Activated gamma-delta T cell (primary cell): ENCODE measurements around the gene HMGXB3.

Source experiments
- DNase-seq: peaks from one replicate; lab custom pipeline; 2025; lab: John Stamatoyannopoulos, UW

The HMGXB3 gene

GRCh38 chr5:149982505-149982904 lies 18.0 kb upstream of the HMGXB3 start:
- no peak for DNase-seq

DNA sequence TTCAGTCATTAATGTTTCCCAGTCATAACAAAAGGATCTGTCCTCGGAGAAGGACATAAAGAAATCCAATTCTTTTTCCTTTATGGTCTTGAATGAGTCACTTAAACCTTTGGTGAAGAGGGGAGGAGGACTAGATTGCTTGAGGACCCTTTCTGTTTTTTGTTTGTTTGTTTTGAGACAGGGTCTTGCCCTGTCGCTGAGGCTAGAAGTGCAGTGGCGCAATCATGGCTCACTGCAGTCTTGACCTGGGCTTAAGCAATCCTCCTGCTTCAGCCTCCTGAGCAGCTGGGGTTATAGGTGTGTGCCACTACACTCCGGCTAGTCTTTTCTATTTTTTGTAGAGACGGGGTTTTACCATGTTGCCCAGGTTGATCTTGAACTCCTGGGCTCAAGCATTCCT lies 12.4 kb upstream of the HMGXB3 start:
- DNase-seq = no peak

DNA sequence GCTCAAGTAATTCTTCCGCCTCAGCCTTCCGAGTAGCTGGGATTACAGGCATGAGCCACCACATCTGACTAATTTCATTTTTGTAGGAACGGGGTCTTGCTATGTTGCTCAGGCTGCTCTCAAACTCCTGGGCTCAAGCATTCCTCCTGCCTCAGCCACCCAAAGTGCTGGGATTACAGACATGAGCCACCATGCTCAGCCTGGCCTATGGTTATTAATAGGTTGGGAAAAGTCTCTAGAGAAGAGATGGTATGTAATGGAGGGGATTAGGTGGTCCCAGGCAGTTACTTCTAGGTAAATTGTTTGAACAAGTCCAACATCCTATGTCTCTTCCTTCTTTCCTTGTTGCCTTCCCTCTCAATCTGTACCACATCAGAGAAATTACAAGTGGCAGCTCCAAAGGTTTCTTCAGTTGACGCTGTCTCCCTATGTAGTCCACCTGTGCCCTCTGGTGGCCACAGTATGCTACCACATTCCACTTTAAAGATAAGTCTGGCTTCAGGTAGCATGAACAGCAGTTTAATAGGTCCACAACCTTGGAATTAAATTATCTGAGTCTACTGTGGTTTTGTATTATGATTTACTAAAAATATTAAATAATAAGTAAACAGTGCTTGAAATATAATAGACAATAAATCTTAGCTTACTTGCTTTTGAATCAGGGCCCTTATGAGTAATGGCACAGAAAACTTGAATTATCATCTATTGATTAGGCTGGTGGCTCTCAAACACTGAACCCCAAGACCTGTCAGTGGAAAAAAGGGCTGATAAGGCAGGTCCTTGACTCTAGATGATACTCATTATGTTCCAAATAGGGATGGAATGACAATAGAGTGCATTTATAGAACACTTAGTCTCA lies 9.8 kb upstream of the HMGXB3 start:
- no peak for DNase-seq

GRCh38 chr5:149993471-149993870 lies 7.1 kb upstream of the HMGXB3 start:
- no peak for DNase-seq

DNA sequence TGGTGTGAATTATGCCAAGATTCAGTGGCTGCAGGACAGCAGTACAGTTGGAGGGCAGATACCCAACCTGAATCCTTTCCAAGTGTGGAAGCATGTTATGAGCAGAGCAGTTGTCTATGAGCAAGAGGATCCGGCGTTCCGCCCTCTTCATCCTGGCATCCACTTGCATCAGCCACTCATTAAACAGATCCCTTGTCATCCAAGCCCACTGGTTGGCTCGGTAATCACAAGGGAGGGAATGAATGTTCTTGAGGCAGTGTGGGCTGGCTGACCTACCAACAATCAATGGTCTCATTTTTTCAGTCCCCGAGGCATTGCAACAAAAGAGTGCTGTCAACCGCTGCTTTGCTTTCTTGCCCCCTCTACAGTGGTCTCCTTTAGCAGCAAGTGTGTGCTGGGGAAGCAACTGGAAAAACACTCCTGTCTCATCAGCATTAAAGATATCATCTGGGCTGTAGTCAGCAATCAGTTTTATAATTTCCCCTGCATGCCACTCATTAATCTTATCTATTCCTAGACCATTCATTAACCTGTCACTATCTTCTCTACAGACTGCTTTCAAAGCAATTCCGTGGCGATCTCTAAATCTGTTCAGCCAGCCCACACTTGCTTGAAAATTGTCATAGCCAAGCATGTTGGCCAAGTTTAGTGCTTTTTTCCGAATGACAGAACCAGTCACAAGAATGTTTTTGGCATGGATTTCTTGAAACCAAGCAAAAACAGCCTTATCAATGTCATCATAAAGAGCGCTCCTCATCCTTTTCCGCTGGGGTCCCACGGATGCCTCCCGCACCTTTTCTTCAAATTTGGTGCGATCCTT lies 4.9 kb upstream of the HMGXB3 start:
- DNase-seq = no peak

DNA sequence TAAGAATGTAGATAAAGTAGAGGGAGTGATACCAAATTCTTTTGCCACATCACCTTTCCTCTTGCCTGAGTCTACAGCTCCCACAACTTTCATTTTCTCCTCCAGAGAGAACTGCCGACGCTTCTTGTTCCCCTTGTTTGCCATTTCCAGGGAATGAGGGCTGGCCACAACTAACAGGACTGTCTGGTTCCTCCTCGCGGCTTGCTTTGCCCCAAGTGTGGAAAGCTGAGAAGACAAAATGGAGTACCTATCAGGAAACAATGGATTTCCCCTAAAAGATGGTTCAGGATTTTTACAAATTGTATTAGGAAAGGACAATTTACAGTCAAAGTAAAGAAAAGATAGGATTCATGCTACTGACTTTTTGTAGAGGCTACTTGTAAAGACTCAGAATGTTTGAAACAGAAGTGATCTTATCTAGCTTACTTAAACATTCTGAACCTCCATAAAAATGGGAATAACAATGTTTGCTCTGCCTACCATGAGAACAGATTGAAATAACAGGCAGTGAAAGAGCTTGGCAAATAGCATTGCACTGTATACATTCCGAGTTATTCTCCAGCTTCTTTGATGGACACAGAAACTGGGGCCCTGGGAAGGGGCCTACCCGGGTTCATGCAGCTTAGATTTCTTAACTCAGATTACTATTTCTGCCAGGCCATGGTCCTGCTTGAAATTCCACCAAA lies 4.2 kb upstream of the HMGXB3 start:
- no peak for DNase-seq

DNA sequence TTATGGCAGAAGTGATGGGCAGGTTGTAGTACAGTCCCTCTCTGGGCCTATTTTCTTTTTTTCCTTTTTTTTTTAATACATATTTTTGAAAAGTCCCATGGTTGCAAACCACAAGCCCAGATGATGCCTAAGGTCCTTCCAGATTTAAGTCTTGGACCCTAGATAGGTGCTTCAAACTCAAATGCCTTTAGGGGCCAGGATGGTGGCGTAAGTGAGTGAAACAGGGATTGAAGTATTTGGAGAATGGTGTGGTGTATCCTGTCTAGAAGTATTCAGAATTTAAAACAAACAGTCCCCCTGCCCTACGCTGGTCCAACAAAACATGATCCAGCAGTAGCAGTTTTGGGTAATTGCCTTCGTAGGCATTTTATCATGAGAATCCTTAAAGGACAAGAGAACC lies 2.3 kb upstream of the HMGXB3 start:
- no peak for DNase-seq

- no peak for DNase-seq
Observed at GRCh38 chr5:149999359-149999758, 1.2 kb upstream of the HMGXB3 start.

DNA sequence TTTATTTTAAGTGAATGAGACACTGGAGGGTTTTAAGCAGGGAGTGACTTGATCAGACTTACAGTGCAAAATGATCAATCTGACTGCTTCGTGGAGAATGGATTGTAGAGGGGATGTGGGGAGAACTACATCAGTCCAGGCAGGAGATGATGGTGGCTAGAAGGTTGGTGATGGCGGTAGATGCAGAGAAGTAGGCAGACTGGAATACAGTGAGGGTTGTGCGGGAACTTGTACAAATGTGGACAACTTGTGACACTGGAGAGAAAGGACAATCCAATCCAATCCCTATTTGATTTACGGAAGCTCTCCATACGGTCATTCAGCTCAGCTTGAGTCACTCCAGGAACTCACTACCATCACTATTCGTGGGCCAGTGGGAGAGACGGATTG lies 678 bp upstream of the HMGXB3 start:
- DNase-seq = no peak

GRCh38 chr5:150000990-150001659 lies 586 bp downstream of the HMGXB3 start:
- DNase-seq = peak; percentile 35

- no peak for DNase-seq
Observed at GRCh38 chr5:150001660-150002486, 1.3 kb downstream of the HMGXB3 start.

DNA sequence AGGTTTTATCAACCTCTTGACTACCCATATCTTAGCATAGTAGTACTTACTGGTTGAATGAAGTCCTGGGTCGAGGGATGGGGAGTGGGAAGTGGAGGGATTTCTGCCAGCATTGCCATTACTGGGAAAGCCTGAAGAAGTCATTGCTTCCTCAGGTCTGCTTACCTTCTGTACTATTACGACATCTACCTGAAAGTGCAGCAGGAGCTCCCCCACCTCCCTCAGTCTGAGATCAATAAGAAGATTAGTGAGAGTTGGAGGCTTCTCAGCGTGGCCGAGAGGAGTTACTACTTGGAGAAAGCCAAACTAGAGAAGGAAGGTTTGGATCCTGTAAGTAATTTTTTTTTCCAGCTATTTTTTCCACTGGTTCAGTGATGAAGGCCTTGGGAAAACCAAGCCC lies 5.8 kb downstream of the HMGXB3 start:
- DNase-seq = no peak

- DNase-seq = no peak
Observed at GRCh38 chr5:150007050-150007449, 6.5 kb downstream of the HMGXB3 start.

DNA sequence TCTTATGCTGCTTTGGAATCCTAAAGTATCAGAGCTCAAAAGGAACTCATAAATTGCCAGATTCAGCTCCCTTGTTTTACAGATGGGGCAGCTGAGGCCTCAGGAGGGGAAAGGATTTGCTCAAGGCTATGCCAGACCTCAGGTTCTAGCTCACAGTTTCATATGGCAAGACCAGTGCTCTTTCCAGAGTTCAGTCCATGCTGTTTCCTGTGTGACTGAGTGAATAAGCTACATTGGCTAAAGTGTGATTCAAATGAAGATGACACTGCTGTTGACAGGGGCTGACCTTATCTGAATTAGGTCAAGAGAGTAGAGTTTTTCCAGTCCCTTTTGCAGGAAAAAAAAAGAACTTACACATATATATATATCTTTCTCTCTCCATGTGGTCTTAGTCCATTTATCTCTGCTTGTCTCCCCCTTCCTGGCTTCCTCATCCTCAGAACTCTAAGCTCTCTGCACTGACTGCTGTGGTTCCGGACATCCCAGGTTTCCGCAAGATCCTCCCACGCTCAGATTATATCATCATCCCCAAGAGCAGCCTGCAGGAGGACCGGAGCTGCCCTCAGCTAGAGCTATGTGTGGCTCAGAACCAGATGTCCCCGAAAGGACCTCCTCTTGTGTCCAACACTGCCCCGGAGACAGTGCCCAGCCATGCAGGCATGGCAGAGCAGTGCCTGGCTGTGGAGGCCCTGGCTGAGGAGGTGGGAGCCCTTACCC lies 9.3 kb downstream of the HMGXB3 start:
- DNase-seq = no peak

GRCh38 chr5:150013931-150014330 lies 13.4 kb downstream of the HMGXB3 start:
- DNase-seq = no peak

DNA sequence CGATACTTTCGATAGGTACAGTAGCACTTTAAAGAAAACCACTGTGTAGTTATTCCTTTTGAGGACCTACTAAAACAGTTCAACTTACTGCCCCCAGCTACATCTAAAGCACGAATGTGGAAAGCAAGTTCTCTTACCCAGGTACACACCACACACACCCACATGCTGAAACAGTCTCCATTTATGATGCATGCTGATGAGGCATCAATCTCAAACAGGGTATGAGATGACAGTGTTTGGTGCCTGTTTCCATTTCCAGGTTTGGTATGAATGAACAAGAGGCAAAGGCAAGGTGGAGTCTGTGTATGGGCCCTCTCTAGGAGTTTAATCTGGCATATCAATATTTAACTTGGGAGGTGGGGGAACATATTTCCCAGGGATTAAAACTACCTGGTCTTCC lies 13.9 kb downstream of the HMGXB3 start:
- no peak for DNase-seq

GRCh38 chr5:150015415-150015814 lies 14.9 kb downstream of the HMGXB3 start:
- DNase-seq = no peak

GRCh38 chr5:150016537-150016936 lies 16.0 kb downstream of the HMGXB3 start:
- DNase-seq = no peak

DNA sequence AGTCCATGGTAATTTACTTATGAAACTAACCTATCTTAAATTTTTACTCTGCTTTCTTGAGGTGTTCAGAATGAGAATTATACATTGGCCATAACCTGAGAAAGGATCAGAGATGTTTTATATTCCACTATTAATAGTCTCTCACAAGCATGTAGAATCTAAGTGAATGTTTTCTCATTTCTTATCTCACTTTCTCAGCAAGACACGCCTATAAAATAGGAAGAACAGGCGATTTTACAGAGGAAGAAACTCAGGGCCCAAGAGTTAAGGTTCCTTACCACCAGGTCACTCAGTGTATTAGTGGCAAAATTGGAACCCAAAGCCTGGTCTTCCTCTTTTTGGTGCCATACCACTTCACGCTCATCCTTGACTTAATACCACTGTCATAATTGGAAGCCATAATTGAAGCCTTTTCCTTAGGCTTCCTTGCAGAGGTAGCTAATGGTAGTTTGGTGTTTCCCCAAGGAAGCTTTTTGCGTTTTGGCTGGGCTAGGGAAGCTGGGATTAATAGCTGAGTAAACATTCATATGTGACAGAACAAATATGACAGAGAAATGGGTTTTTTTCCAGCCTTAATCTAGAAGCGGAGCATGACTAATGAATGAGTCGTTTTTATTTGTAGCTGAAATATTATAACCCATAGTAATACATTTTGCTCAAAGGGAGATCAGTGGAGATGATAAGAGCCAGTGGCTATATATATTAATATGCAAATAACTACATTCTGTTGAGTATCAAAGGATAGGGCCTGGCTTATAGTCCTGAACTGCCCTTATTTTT lies 16.9 kb downstream of the HMGXB3 start:
- DNase-seq = no peak

DNA sequence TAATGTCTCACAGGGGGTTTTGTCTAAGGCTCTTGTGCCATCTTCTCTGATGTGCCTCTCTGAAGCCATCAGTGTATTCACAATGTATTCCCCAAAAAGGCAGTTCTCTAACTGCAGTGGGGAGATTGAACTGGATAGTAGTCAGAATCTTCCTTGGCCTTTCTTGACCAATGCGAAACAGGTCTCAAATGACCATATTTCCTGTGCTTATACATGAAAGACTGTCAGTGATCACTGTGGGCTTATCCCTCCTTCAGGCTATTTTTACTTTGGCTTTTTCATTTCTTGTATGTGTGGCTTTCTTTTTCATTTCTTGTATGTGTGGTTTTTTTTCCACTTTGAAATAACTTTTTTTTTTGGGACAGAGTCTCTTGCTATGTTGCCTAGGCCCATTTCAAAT lies 19.7 kb downstream of the HMGXB3 start:
- DNase-seq = no peak
